Activated CD4-positive, alpha-beta T cell treated with anti-CD3 and anti-CD28 coated beads, Interleukin-2, amount 50 U/mL, for 16 hours (primary cell): ENCODE measurements around the gene MAN2B2.

Experiments used
- DNase-seq: peaks from one replicate; pipeline ENCODE4 v3.0.0-alpha.2; 2020

MAN2B2 gene

GRCh38 chr4:6546681-6547447 is 28.1 kb upstream of the MAN2B2 start:
- DNase-seq = peak; percentile 43

- DNase-seq = peak; percentile 6
Measured at GRCh38 chr4:6548201-6548881, 26.6 kb upstream of the MAN2B2 start.

- DNase-seq = no peak
Measured at GRCh38 chr4:6548882-6549230, 26.1 kb upstream of the MAN2B2 start.

GRCh38 chr4:6549445-6549844 is 25.5 kb upstream of the MAN2B2 start:
- DNase-seq = no peak

- no peak for DNase-seq
Measured at GRCh38 chr4:6549890-6550620, 24.9 kb upstream of the MAN2B2 start.

GRCh38 chr4:6550821-6551220 is 24.2 kb upstream of the MAN2B2 start:
- no peak for DNase-seq

GRCh38 chr4:6551660-6552059 is 23.3 kb upstream of the MAN2B2 start:
- DNase-seq = no peak

- no peak for DNase-seq
Measured at GRCh38 chr4:6555519-6555918, 19.5 kb upstream of the MAN2B2 start.

GRCh38 chr4:6556263-6556662 is 18.7 kb upstream of the MAN2B2 start:
- no peak for DNase-seq

- no peak for DNase-seq
Measured at GRCh38 chr4:6557185-6557584, 17.8 kb upstream of the MAN2B2 start.

- DNase-seq = no peak
Measured at GRCh38 chr4:6557856-6558255, 17.1 kb upstream of the MAN2B2 start.

- no peak for DNase-seq
Measured at GRCh38 chr4:6560416-6561172, 14.4 kb upstream of the MAN2B2 start.

GRCh38 chr4:6561173-6561516 is 13.8 kb upstream of the MAN2B2 start:
- no peak for DNase-seq

- DNase-seq = no peak
Measured at GRCh38 chr4:6561706-6562371, 13.2 kb upstream of the MAN2B2 start.

- DNase-seq = no peak
Measured at GRCh38 chr4:6562931-6563901, 11.8 kb upstream of the MAN2B2 start.

GRCh38 chr4:6563935-6564645 is 10.9 kb upstream of the MAN2B2 start:
- no peak for DNase-seq

GRCh38 chr4:6565691-6566390 is 9.1 kb upstream of the MAN2B2 start:
- DNase-seq = no peak

GRCh38 chr4:6566391-6567190 is 8.4 kb upstream of the MAN2B2 start:
- DNase-seq = no peak

GRCh38 chr4:6567218-6567617 is 7.8 kb upstream of the MAN2B2 start:
- DNase-seq = no peak
